HepG2 (cell line): ENCODE measurements around the gene CCS. TPM values are rescaled to one million over a fixed set of nuclear protein-coding genes. Genes with fewer than 3 reads are reported as not detected.
A peak's percentile ranks its signal among the peaks of the same experiment; 100 is the strongest.

ENCODE experiments used
- ATAC-seq: fragments of 200-7000 bp; cut with Tn5 transposase; 3 replicates; pipeline ENCODE4 v1.9.1; 2020; ENCODE audit warnings: mild to moderate bottlenecking, moderate library complexity
- BruUV-seq: library from RNA; stranded (reverse); fragments of 400-500 nt; replicated peaks from 2 replicates; lab custom pipeline; 2021; lab: Mats Ljungman, UMichigan
- CTCF ChIA-PET: fragments of 300-600 bp; formaldehyde crosslinking; extraction: SDS; loops from one replicate; lab custom pipeline; 2021; ENCODE audit warnings: low total read pairs, inconsistent platforms, low intra/inter-chr PET ratio; lab: Yijun Ruan, JAX
- POLR2A ChIA-PET: fragments of 350-600 bp; sonication (Branson Sonifier 250); formaldehyde crosslinking; loops from one replicate; lab custom pipeline; 2020; ENCODE audit warnings: antibody characterized with exemption, inconsistent platforms; lab: Yijun Ruan, JAX
- DNase-seq: peaks from one replicate; pipeline ENCODE4 v3.0.0-alpha.2; 2015; ENCODE audit warnings: low spot score
- FAIRE-seq: peaks from 3 replicates; lab custom pipeline; 2011; peaks lifted over from hg19 to GRCh38; lab: Jason Lieb, UNC
- H2AFZ ChIP-seq: one replicate; pipeline ENCODE4 v1.6.1; 2011; ENCODE audit warnings: low read length, inconsistent platforms
- H3K27ac ChIP-seq: fragments of 300-600 bp; 3 replicates; pipeline ENCODE4 v1.8.0; 2011; ENCODE audit warnings: mixed run types, mild to moderate bottlenecking, mixed read lengths, low read length, inconsistent platforms; ENCODE audit not compliant: insufficient read depth; ENCODE audit errors: extremely low read length
- H3K27me3 ChIP-seq, 2 experiments: fragments of 200-600 bp in 1 of 2; 2 replicates in 1 of 2; 3 replicates in 1 of 2; pipeline versions ENCODE4 v1.6.0 to v1.8.0; 2011; ENCODE audit warnings: low read length in 2 of 2, mild to moderate bottlenecking in 2 of 2, moderate library complexity in 2 of 2, inconsistent platforms in 1 of 2; ENCODE audit not compliant: insufficient read depth in 2 of 2, control insufficient read depth in 1 of 2
- H3K36me3 ChIP-seq, 2 experiments: fragments of 200-600 bp in 1 of 2; replicated peaks in 1 of 2; 2 replicates in 1 of 2; 3 replicates in 1 of 2; pipeline versions ENCODE4 v1.5.1 to v1.8.0; 2011; ENCODE audit warnings: low read length in 2 of 2, inconsistent platforms in 1 of 2; ENCODE audit not compliant: insufficient read depth in 2 of 2, control insufficient read depth in 1 of 2
- H3K4me1 ChIP-seq: 2 replicates; pipeline ENCODE4 v1.5.1; 2012; ENCODE audit warnings: low read length, inconsistent platforms; ENCODE audit not compliant: insufficient read depth
- H3K4me2 ChIP-seq: 2 replicates; pipeline ENCODE4 v1.6.0; 2011; ENCODE audit warnings: low read depth, low read length, inconsistent platforms
- H3K4me3 ChIP-seq, 3 experiments: fragments of 200-600 bp in 1 of 3; sonication (generic), shearing (Covaris generic) in 1 of 3; replicated peaks in 1 of 3; 2 replicates each; pipeline ENCODE4 v1.5.1; 2011 to 2016; ENCODE audit warnings: low read length in 3 of 3, inconsistent platforms in 2 of 3, low read depth in 2 of 3, mild to moderate bottlenecking in 2 of 3, control low read depth in 1 of 3, mixed read lengths in 1 of 3; ENCODE audit not compliant: insufficient read depth in 1 of 3
- H3K79me2 ChIP-seq: one replicate; pipeline ENCODE4 v1.6.1; 2011; ENCODE audit warnings: low read length, inconsistent platforms; ENCODE audit not compliant: insufficient read depth
- H3K9ac ChIP-seq: 2 replicates; pipeline ENCODE4 v1.6.0; 2011; ENCODE audit warnings: mild to moderate bottlenecking, low read depth, low read length, inconsistent platforms; ENCODE audit not compliant: insufficient read depth
- H3K9me3 ChIP-seq: 2 replicates; pipeline ENCODE4 v1.5.1; 2012; ENCODE audit warnings: mild to moderate bottlenecking, low read length
- H4K20me1 ChIP-seq: 2 replicates; pipeline ENCODE4 v1.6.0; 2011; ENCODE audit warnings: inconsistent platforms, mild to moderate bottlenecking, low read length, moderate library complexity; ENCODE audit not compliant: insufficient read depth
- CREB3 ChIP-seq: sonication (generic); formaldehyde crosslinking; IDR thresholded peaks from 2 replicates; pipeline ENCODE4 v1.5.0; 2020; ENCODE audit warnings: missing genetic modification reagents
- ETS1 ChIP-seq: sonication (generic); formaldehyde crosslinking; IDR thresholded peaks from 2 replicates; pipeline ENCODE4 v1.4.0; 2020; ENCODE audit warnings: missing genetic modification reagents
- GZF1 ChIP-seq: sonication (generic); formaldehyde crosslinking; IDR thresholded peaks from 2 replicates; pipeline ENCODE4 v1.5.1; 2020; ENCODE audit warnings: mild to moderate bottlenecking, missing genetic modification reagents
- KLF15 ChIP-seq: sonication (generic); formaldehyde crosslinking; IDR thresholded peaks from 2 replicates; pipeline ENCODE4 v1.8.1; 2023; ENCODE audit warnings: borderline replicate concordance, mild to moderate bottlenecking, inconsistent platforms, missing genetic modification reagents, mixed read lengths
- PRPF4 ChIP-seq: fragments of 200-400 bp; formaldehyde crosslinking; IDR thresholded peaks from 2 replicates; pipeline ENCODE4 v1.6.1; 2016; ENCODE audit warnings: low read length, low read depth; ENCODE audit not compliant: poor library complexity, severe bottlenecking
- RBFOX2 ChIP-seq: fragments of 200-400 bp; formaldehyde crosslinking; IDR thresholded peaks from 2 replicates; pipeline ENCODE4 v1.6.1; 2017; ENCODE audit warnings: low read depth, mild to moderate bottlenecking, low read length
- REST ChIP-seq, 2 experiments: IDR thresholded peaks; 2 replicates each; pipeline ENCODE4 v1.6.1; 2011 to 2012; ENCODE audit warnings: low read length in 2 of 2, borderline replicate concordance in 1 of 2, low read depth in 1 of 2, mild to moderate bottlenecking in 1 of 2, moderate library complexity in 1 of 2
- SRSF4 ChIP-seq: fragments of 200-400 bp; formaldehyde crosslinking; IDR thresholded peaks from one replicate; pipeline ENCODE4 v1.6.1; 2018; ENCODE audit warnings: mild to moderate bottlenecking, low read depth, low read length, moderate library complexity; ENCODE audit not compliant: poor library complexity, severe bottlenecking
- TMF1 ChIP-seq: sonication (generic); formaldehyde crosslinking; IDR thresholded peaks from 2 replicates; pipeline ENCODE4 v1.8.1; 2022; ENCODE audit warnings: low read depth, missing genetic modification reagents
- ZNF121 ChIP-seq: sonication (generic); formaldehyde crosslinking; IDR thresholded peaks from 2 replicates; pipeline ENCODE4 v1.5.0; 2020; ENCODE audit warnings: mild to moderate bottlenecking, missing genetic modification reagents
- ZNF30 ChIP-seq: sonication (generic); formaldehyde crosslinking; IDR thresholded peaks from 2 replicates; pipeline ENCODE4 v1.5.0; 2020; ENCODE audit warnings: mild to moderate bottlenecking, missing genetic modification reagents
- ZNF337 ChIP-seq: sonication (generic); formaldehyde crosslinking; IDR thresholded peaks from 2 replicates; pipeline ENCODE4 v1.5.1; 2020; ENCODE audit warnings: missing genetic modification reagents, low read depth, mild to moderate bottlenecking, borderline replicate concordance
- ZNF441 ChIP-seq: sonication (generic); formaldehyde crosslinking; IDR thresholded peaks from 2 replicates; pipeline ENCODE4 v1.7.0; 2021; ENCODE audit warnings: missing genetic modification reagents, borderline replicate concordance
- ZNF546 ChIP-seq: sonication (generic); formaldehyde crosslinking; conservative IDR thresholded peaks from 2 replicates; pipeline ENCODE4 v1.8.1; 2023; ENCODE audit warnings: mild to moderate bottlenecking, missing genetic modification reagents
- ZNF740 ChIP-seq: sonication (generic); formaldehyde crosslinking; IDR thresholded peaks from 2 replicates; pipeline ENCODE4 v1.4.0; 2020; ENCODE audit warnings: missing genetic modification reagents
- ZNF792 ChIP-seq: IDR thresholded peaks from 2 replicates; pipeline ENCODE4 v1.6.1; 2016
- WGBS: methylation state at CpG from one replicate; pipeline ENCODE4 v1.1.6; 2017; ENCODE audit warnings: low lambda C conversion rate; 5-methylcytosine and 5-hydroxymethylcytosine counted together
- in situ Hi-C: cut with HindIII; loops from 2 replicates; pipeline ENCODE4 v1.10.0; 2017; ENCODE audit warnings: low pct_unique_long_range_greater_than_20kb; ENCODE audit not compliant: extremely low pct_ligation_motif_present
- intact Hi-C: fragments of 100-400 bp; cut with micrococcal nuclease; formaldehyde crosslinking; loops from one replicate; pipeline ENCODE4 v1.10.0; 2022; ENCODE audit not compliant: unreplicated experiment
- polyA plus RNA-seq, 8 experiments: library from polyadenylated mRNA; depleted of rRNA in 3 of 8; stranded (reverse) in 7 of 8; unstranded in 1 of 8; fragments of >200 nt; fragmentation: Illumina TruSeq in 4 of 8; extraction: Trizol in 4 of 8; gene quantifications; 2 replicates each; pipeline versions ENCODE4 v1.2.1 to v1.2.3, GENCODE V29; 2011 to 2016; ENCODE audit warnings: low read depth in 4 of 8, missing spikeins in 1 of 8, mixed read lengths in 1 of 8; ENCODE audit not compliant: insufficient read depth in 1 of 8
- total RNA-seq, 5 experiments: library from RNA; depleted of rRNA; stranded (reverse); fragments of >200 nt; fragmentation: Illumina TruSeq; extraction: Trizol; gene quantifications; 2 replicates each; pipeline ENCODE4 v1.2.3, GENCODE V29; 2016; ENCODE audit warnings: low read depth in 1 of 5

CCS gene
- total and polyA plus RNA-seq, 2 of the 13 experiments (the other 11 are each of a cell fraction or from before 2014, with no cell fraction given): 25.4 to 44.6 TPM

- peaks cover 78% of the 10 kb centered on the region for H4K20me1 ChIP-seq
- CTCF ChIA-PET: no interaction called here
- no peak overlapping the region for H3K4me3 ChIP-seq
- no peak for TF ChIP-seq ZNF792
- peak; percentile 54 for TF ChIP-seq RBFOX2
- no peak for TF ChIP-seq ZNF546 (CRISPR knock-in tag)
- no peak for TF ChIP-seq ETS1
- TF ChIP-seq ZNF441 (CRISPR knock-in tag): no peak
- TF ChIP-seq TMF1 (CRISPR knock-in tag): no peak
- no peak for TF ChIP-seq ZNF337 (CRISPR knock-in tag)
- no peak for TF ChIP-seq GZF1 (CRISPR knock-in tag)
- no peak for TF ChIP-seq ZNF121 (CRISPR knock-in tag)
- no peak for TF ChIP-seq KLF15 (CRISPR knock-in tag)
- no peak for TF ChIP-seq ZNF30 (CRISPR knock-in tag)
- TF ChIP-seq PRPF4: peak; percentile 18
- no peak for TF ChIP-seq ZNF740 (CRISPR knock-in tag)
- no peak for TF ChIP-seq SRSF4
- no peak for TF ChIP-seq REST (IDR thresholded peaks at IDR 0.05; ENCODE audit: borderline replicate concordance in 1 of 2, low read depth in 1 of 2, low read length in 2 of 2)
- TF ChIP-seq CREB3: no peak
Observed at GRCh38 chr11:66643745-66644437, 50.9 kb downstream of the CCS start.

More at GRCh38 chr11:66643745-66644437, 50.9 kb downstream of the CCS start:
- BruUV-seq: no TSS peak
- no peak for ATAC-seq
- Histone ChIP-seq H2AFZ (no peak overlapping the region), H3K36me3 (peaks cover 20 to 66% of the 10 kb centered on the region in 2 experiments), H3K79me2 (peaks cover 80% of the 10 kb centered on the region), H3K27ac (no peak overlapping the region), H3K4me1 (peaks cover 64% of the 10 kb centered on the region), H3K9me3 (no peaks in the 10 kb centered on the region), H3K27me3 (no peaks in the 10 kb centered on the region; a peak in 1 of 5 replicates), H3K9ac (no peak overlapping the region), H3K4me2 (peak overlapping the region; percentile 13; the same call in 1 of the 2 replicates)
- in situ Hi-C loops: no loop called here
- 97% methylated on average over 24 of the region's 24 CpGs for WGBS
- intact Hi-C loops: no loop called here
- POLR2A ChIA-PET: interaction anchor here (0.7 kb wide), 1 partner anchor 27 kb away, joined by 3 read pairs; the partner anchor contains the start of gene RBM14
- no peak for DNase-seq
- FAIRE-seq: no peak
